ENCODE data around the gene LAYN.

DNA sequence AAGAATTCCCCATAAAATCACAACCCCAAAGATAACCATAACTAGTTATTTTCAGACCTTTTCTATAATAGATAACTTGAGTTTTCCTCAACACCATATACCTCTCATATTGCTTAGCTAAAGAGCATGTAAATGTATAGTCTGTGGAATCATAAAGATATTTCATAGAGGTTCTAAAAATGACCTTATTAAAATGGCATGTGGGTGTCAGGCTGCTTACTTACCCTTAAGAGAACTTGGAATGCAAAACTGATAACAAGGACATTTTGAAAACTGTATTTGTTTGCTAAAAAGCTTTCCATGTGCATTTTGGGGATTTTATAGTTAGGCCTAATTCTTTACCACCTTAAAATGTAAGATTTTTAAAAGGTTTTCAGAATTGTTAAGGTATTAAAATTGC lies 66.5 kb downstream of the LAYN start:
- TF ChIP-seq SETDB1 (CRISPR knock-in tag; IDR thresholded peaks at IDR 0.05; ENCODE audit: borderline replicate concordance), result no peak
- no peak for TF ChIP-seq FOSL2 (CRISPR knock-in tag; IDR thresholded peaks at IDR 0.05)
- no peak for TF ChIP-seq EZH2 (conservative IDR thresholded peaks at IDR 0.05; ENCODE audit: low read depth, low read length)
- TF ChIP-seq GPN1 (CRISPR knock-in tag; IDR thresholded peaks at IDR 0.05; ENCODE audit: borderline replicate concordance), result no peak
- no peak for TF ChIP-seq ZNF577 (CRISPR knock-in tag; IDR thresholded peaks at IDR 0.05; ENCODE audit: borderline replicate concordance, low read depth)
- no peak for TF ChIP-seq POLR2AphosphoS5 (IDR thresholded peaks at IDR 0.05; ENCODE audit: low read depth, low read length)
- TF ChIP-seq ELF4 (CRISPR knock-in tag; IDR thresholded peaks at IDR 0.05; ENCODE audit: borderline replicate concordance), result no peak
